Measurements from ENCODE around the gene GNAI1. TPM values are rescaled to one million over a fixed set of nuclear protein-coding genes. Genes with fewer than 3 reads are reported as not detected.

The GNAI1 gene
- total RNA-seq, 2 experiments from 2014 or later, result not detected

DNA sequence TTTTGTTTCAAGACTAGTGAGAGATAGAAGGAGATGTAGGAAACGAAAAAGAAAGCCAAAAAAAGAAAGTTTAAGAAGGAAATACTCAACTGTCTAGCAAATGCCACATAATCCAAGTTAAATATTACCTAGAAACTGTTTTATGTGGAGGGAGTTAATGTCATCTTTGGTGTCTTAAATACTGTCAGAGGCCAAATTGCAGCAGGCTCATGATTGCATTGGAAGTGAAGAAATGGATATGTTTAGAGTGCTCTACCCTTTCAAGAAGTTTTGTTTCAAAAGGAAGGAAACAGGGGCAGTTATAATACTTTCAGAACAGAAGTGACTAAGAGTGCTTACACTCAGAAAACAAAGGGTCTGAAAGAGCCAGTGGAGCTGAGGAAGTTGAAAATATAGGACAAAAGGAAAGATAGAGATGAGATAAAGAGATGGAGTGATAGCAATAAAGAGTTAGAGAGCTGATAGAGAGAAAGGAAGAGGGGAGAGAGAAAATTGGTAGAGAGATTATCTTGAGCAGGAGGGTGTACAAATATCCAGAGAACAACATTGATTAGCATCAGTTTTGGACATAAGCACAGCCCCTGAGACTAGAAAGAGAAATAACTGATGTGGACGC lies 28.0 kb upstream of the GNAI1 start:
- ChIA-PET CTCF (ENCODE audit: unreplicated experiment) (no interaction called here), POLR2A (no interaction called here)
- no peak for DNase-seq (ENCODE audit: low spot score)
- Histone ChIP-seq H3K4me2 (ENCODE audit: low read length) (no peak overlapping the region), H3K4me3 (ENCODE audit: low read depth, low read length, poor library complexity, severe bottlenecking) (no peak overlapping the region), H3K79me2 (ENCODE audit: insufficient read depth, low read depth, low read length) (no peaks in the 10 kb centered on the region), H2AFZ (ENCODE audit: low read length) (no peak overlapping the region), H3K9me3 (ENCODE audit: low read length) (no peaks in the 10 kb centered on the region), H3K4me1 (ENCODE audit: insufficient read depth, low read length, poor library complexity, severe bottlenecking) (no peaks in the 10 kb centered on the region), H3K9me2 (ENCODE audit: insufficient read depth, low read length) (no peaks in the 10 kb centered on the region), H3K36me3 (ENCODE audit: insufficient read depth, low read length) (no peaks in the 10 kb centered on the region), H4K20me1 (ENCODE audit: insufficient read depth, low read length) (no peaks in the 10 kb centered on the region), H3K27ac (ENCODE audit: low read depth, low read length, poor library complexity, severe bottlenecking) (no peak overlapping the region)
- no TSS peak for BruUV-seq (replicated peaks)
- intact Hi-C loops (cut with micrococcal nuclease; ENCODE audit: unreplicated experiment), result no loop called here
- TF ChIP-seq, protein P1, sequence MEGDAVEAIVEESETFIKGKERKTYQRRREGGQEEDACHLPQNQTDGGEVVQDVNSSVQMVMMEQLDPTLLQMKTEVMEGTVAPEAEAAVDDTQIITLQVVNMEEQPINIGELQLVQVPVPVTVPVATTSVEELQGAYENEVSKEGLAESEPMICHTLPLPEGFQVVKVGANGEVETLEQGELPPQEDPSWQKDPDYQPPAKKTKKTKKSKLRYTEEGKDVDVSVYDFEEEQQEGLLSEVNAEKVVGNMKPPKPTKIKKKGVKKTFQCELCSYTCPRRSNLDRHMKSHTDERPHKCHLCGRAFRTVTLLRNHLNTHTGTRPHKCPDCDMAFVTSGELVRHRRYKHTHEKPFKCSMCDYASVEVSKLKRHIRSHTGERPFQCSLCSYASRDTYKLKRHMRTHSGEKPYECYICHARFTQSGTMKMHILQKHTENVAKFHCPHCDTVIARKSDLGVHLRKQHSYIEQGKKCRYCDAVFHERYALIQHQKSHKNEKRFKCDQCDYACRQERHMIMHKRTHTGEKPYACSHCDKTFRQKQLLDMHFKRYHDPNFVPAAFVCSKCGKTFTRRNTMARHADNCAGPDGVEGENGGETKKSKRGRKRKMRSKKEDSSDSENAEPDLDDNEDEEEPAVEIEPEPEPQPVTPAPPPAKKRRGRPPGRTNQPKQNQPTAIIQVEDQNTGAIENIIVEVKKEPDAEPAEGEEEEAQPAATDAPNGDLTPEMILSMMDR (conservative IDR thresholded peaks at IDR 0.05; ENCODE audit: low read length), result no peak
- TF ChIP-seq EZH2phosphoT487 (IDR thresholded peaks at IDR 0.05; ENCODE audit: borderline replicate concordance, low read depth, low read length), result no peak

- intact Hi-C loops (cut with micrococcal nuclease; ENCODE audit: unreplicated experiment), result no loop called here
These were observed 27.4 kb upstream of the GNAI1 start for GRCh38 chr7:80107278-80107677.

DNA sequence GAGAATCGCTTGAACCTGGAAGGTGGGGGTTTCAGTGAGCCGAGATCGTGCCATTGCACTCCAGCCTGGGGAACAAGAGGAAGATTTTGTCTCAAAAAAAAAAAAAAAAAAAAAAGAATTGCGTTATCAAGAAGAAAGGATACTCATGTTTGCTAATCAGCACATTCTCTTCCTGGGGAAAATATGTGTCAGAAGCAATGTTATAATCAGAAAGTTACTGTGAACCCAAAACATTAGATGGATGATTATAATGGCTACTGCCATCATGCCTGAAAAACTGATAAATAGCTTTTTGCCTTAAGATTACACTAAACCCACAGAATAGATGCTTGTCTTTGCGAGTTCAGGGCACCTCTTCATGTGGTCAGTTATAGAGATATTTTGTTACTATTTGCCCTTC lies 24.3 kb upstream of the GNAI1 start:
- Histone ChIP-seq H3K4me1 (ENCODE audit: insufficient read depth, low read length, poor library complexity, severe bottlenecking) (no peaks in the 10 kb centered on the region), H3K36me3 (ENCODE audit: insufficient read depth, low read length) (no peaks in the 10 kb centered on the region), H3K4me3 (ENCODE audit: low read depth, low read length, poor library complexity, severe bottlenecking) (no peak overlapping the region), H3K27ac (ENCODE audit: low read depth, low read length, poor library complexity, severe bottlenecking) (no peak overlapping the region), H3K9me2 (ENCODE audit: insufficient read depth, low read length) (no peaks in the 10 kb centered on the region), H4K20me1 (ENCODE audit: insufficient read depth, low read length) (no peaks in the 10 kb centered on the region), H3K9me3 (ENCODE audit: low read length) (no peaks in the 10 kb centered on the region), H2AFZ (ENCODE audit: low read length) (no peak overlapping the region), H3K79me2 (ENCODE audit: insufficient read depth, low read depth, low read length) (no peaks in the 10 kb centered on the region), H3K4me2 (ENCODE audit: low read length) (no peak overlapping the region)
- ChIA-PET POLR2A (no interaction called here), CTCF (ENCODE audit: unreplicated experiment) (no interaction called here)
- no TSS peak for BruUV-seq (replicated peaks)
- intact Hi-C loops (cut with micrococcal nuclease; ENCODE audit: unreplicated experiment), result no loop called here
- DNase-seq (ENCODE audit: low spot score), result no peak
- no peak for TF ChIP-seq EZH2phosphoT487 (IDR thresholded peaks at IDR 0.05; ENCODE audit: borderline replicate concordance, low read depth, low read length)
- TF ChIP-seq, protein P1 (conservative IDR thresholded peaks at IDR 0.05; ENCODE audit: low read length), result no peak

More at GRCh38 chr7:80107278-80107677, 27.4 kb upstream of the GNAI1 start:
- Histone ChIP-seq H3K9me2 (ENCODE audit: insufficient read depth, low read length) (no peaks in the 10 kb centered on the region), H3K4me3 (ENCODE audit: low read depth, low read length, poor library complexity, severe bottlenecking) (no peak overlapping the region), H3K79me2 (ENCODE audit: insufficient read depth, low read depth, low read length) (no peaks in the 10 kb centered on the region), H3K36me3 (ENCODE audit: insufficient read depth, low read length) (no peaks in the 10 kb centered on the region), H3K4me1 (ENCODE audit: insufficient read depth, low read length, poor library complexity, severe bottlenecking) (no peaks in the 10 kb centered on the region), H2AFZ (ENCODE audit: low read length) (no peak overlapping the region), H3K9me3 (ENCODE audit: low read length) (no peaks in the 10 kb centered on the region), H3K4me2 (ENCODE audit: low read length) (no peak overlapping the region), H3K27ac (ENCODE audit: low read depth, low read length, poor library complexity, severe bottlenecking) (no peak overlapping the region), H4K20me1 (ENCODE audit: insufficient read depth, low read length) (no peaks in the 10 kb centered on the region)
- CTCF ChIA-PET (ENCODE audit: unreplicated experiment), result no interaction called here
- no peak for DNase-seq (ENCODE audit: low spot score)
- BruUV-seq (replicated peaks), result no TSS peak
- POLR2A ChIA-PET, result no interaction called here
- TF ChIP-seq EZH2phosphoT487 (IDR thresholded peaks at IDR 0.05; ENCODE audit: borderline replicate concordance, low read depth, low read length), result no peak
- TF ChIP-seq, protein P1 (conservative IDR thresholded peaks at IDR 0.05; ENCODE audit: low read length), result no peak

All from OCI-LY7 (cell line).